GM12865 (cell line): Measurements from ENCODE around the gene TRPV3.

Source experiments
- DNase-seq: peaks from one replicate; pipeline ENCODE4 v3.0.0; 2010; ENCODE audit warnings: low read depth
- H3K4me3 ChIP-seq: 2 replicates; pipeline ENCODE4 v1.5.1; 2011; ENCODE audit warnings: mild to moderate bottlenecking, low read depth, low read length, control low read depth
- CTCF ChIP-seq: IDR thresholded peaks from 2 replicates; pipeline ENCODE4 v1.5.1; 2011; ENCODE audit warnings: low read length, control low read depth, low read depth, inconsistent platforms; ENCODE audit not compliant: insufficient read depth; ENCODE audit errors: missing control alignments

TRPV3 gene

GRCh38 chr17:3512505-3513171 lies 45.0 kb downstream of the TRPV3 start:
- no peak for DNase-seq
- no peak for TF ChIP-seq CTCF
- H3K4me3 ChIP-seq: no peak overlapping the region

- no peak for TF ChIP-seq CTCF
- H3K4me3 ChIP-seq: no peak overlapping the region
- no peak for DNase-seq
Observed at GRCh38 chr17:3511852-3512504, 45.6 kb downstream of the TRPV3 start.

- DNase-seq: no peak
- no peak overlapping the region for H3K4me3 ChIP-seq
- TF ChIP-seq CTCF: no peak
Observed at GRCh38 chr17:3510090-3510489, 47.5 kb downstream of the TRPV3 start.

GRCh38 chr17:3507869-3508268 lies 49.7 kb downstream of the TRPV3 start:
- no peak for DNase-seq
- no peak for TF ChIP-seq CTCF
- no peak overlapping the region for H3K4me3 ChIP-seq

- H3K4me3 ChIP-seq: no peak overlapping the region
- TF ChIP-seq CTCF: no peak
- no peak for DNase-seq
Observed at GRCh38 chr17:3507071-3507470, 50.5 kb downstream of the TRPV3 start.

- H3K4me3 ChIP-seq: no peak overlapping the region
- TF ChIP-seq CTCF: no peak
- DNase-seq: no peak
Observed at GRCh38 chr17:3506054-3506453, 51.6 kb downstream of the TRPV3 start.

GRCh38 chr17:3505008-3505407 lies 52.6 kb downstream of the TRPV3 start:
- H3K4me3 ChIP-seq: no peak overlapping the region
- no peak for TF ChIP-seq CTCF
- DNase-seq: no peak
